ENCODE measurements around the gene EIF2S2.

EIF2S2 gene

GRCh38 chr20:34055290-34055689, 56.8 kb downstream of the EIF2S2 start:
- Histone ChIP-seq H4K20me1 (ENCODE audit: low read depth, low read length) (peaks cover 16% of the 10 kb centered on the region; the same call in 1 of the 2 replicates), H3K9me2 (replicated peaks; ENCODE audit: insufficient read depth, low read length) (no peaks in the 10 kb centered on the region), H3K4me3 (ENCODE audit: insufficient read depth, low read length, poor library complexity, severe bottlenecking) (no peak overlapping the region), H3F3A (ENCODE audit: insufficient read depth) (no peaks in the 10 kb centered on the region), H3K9ac (ENCODE audit: low read length) (no peak overlapping the region), H3K36me3 (ENCODE audit: low read length) (no peaks in the 10 kb centered on the region), H2AFZ (ENCODE audit: low read depth, low read length, severe bottlenecking) (no peak overlapping the region), H3K4me2 (ENCODE audit: low read depth, low read length, poor library complexity, severe bottlenecking) (no peak overlapping the region), H3K27ac (ENCODE audit: low read depth, low read length) (no peak overlapping the region), H3K27me3 (ENCODE audit: low read length) (no peaks in the 10 kb centered on the region), H3K79me2 (ENCODE audit: insufficient read depth, low read length) (peaks cover 95% of the 10 kb centered on the region), H3K9me3 (ENCODE audit: insufficient read depth, low read length) (no peaks in the 10 kb centered on the region)
- TF ChIP-seq CTCF (IDR thresholded peaks at IDR 0.05; ENCODE audit: insufficient read depth, low read length, poor library complexity, severe bottlenecking) (no peak), EZH2phosphoT487 (conservative IDR thresholded peaks at IDR 0.05; ENCODE audit: low read length) (no peak)

GRCh38 chr20:34052414-34052813, 59.6 kb downstream of the EIF2S2 start:
- Histone ChIP-seq H2AFZ (ENCODE audit: low read depth, low read length, severe bottlenecking) (no peak overlapping the region), H3K9me3 (ENCODE audit: insufficient read depth, low read length) (no peaks in the 10 kb centered on the region), H4K20me1 (ENCODE audit: low read depth, low read length) (peaks cover 16% of the 10 kb centered on the region; the same call in 1 of the 2 replicates), H3K4me2 (ENCODE audit: low read depth, low read length, poor library complexity, severe bottlenecking) (no peak overlapping the region), H3K27ac (ENCODE audit: low read depth, low read length) (no peak overlapping the region), H3K9me2 (replicated peaks; ENCODE audit: insufficient read depth, low read length) (no peaks in the 10 kb centered on the region), H3K36me3 (ENCODE audit: low read length) (no peaks in the 10 kb centered on the region), H3K4me3 (ENCODE audit: insufficient read depth, low read length, poor library complexity, severe bottlenecking) (no peak overlapping the region), H3K9ac (ENCODE audit: low read length) (no peak overlapping the region), H3K79me2 (ENCODE audit: insufficient read depth, low read length) (peaks cover 94% of the 10 kb centered on the region), H3K27me3 (ENCODE audit: low read length) (no peaks in the 10 kb centered on the region), H3F3A (ENCODE audit: insufficient read depth) (no peaks in the 10 kb centered on the region)
- TF ChIP-seq EZH2phosphoT487 (conservative IDR thresholded peaks at IDR 0.05; ENCODE audit: low read length) (no peak), CTCF (IDR thresholded peaks at IDR 0.05; ENCODE audit: insufficient read depth, low read length, poor library complexity, severe bottlenecking) (no peak)

- H3K36me3 ChIP-seq (ENCODE audit: low read length), result 0 out of 2 replicates have a peak, but pooled peaks cover 2% of the 10 kb centered on the region
- peaks cover 97% of the 10 kb centered on the region for H3K79me2 ChIP-seq (ENCODE audit: insufficient read depth, low read length)
- H3K9me3 ChIP-seq (ENCODE audit: insufficient read depth, low read length), result no peaks in the 10 kb centered on the region
- no peaks in the 10 kb centered on the region for H3K27me3 ChIP-seq (ENCODE audit: low read length)
- H3K9ac ChIP-seq (ENCODE audit: low read length), result no peak overlapping the region
- no peak overlapping the region for H3K4me3 ChIP-seq (ENCODE audit: insufficient read depth, low read length, poor library complexity, severe bottlenecking)
- H3K4me2 ChIP-seq (ENCODE audit: low read depth, low read length, poor library complexity, severe bottlenecking), result no peak overlapping the region
- H3F3A ChIP-seq (ENCODE audit: insufficient read depth), result no peaks in the 10 kb centered on the region
- peaks cover 13% of the 10 kb centered on the region; the same call in 1 of the 2 replicates for H4K20me1 ChIP-seq (ENCODE audit: low read depth, low read length)
- no peak for TF ChIP-seq EZH2phosphoT487 (conservative IDR thresholded peaks at IDR 0.05; ENCODE audit: low read length)
- no peak for TF ChIP-seq CTCF (IDR thresholded peaks at IDR 0.05; ENCODE audit: insufficient read depth, low read length, poor library complexity, severe bottlenecking)
- no peaks in the 10 kb centered on the region for H3K9me2 ChIP-seq (replicated peaks; ENCODE audit: insufficient read depth, low read length)
- no peak overlapping the region for H2AFZ ChIP-seq (ENCODE audit: low read depth, low read length, severe bottlenecking)
- H3K27ac ChIP-seq (ENCODE audit: low read depth, low read length), result no peak overlapping the region
These were observed 61.9 kb downstream of the EIF2S2 start for GRCh38 chr20:34049897-34050695.

Measured in SU-DHL-6 (cell line).